22Rv1 (cell line): ENCODE data around the gene REG1B.

Experiments
- H3K27ac ChIP-seq: fragments of 450-650 bp; 2 replicates; pipeline ENCODE4 v1.5.1; 2017
- ZFX ChIP-seq: fragments of 450-650 bp; IDR thresholded peaks from 2 replicates; pipeline ENCODE4 v1.6.1; 2017; ENCODE audit warnings: antibody characterized with exemption, borderline replicate concordance
- TF ChIP-seq, protein P1 (sequence below): fragments of 450-650 bp; IDR thresholded peaks from 2 replicates; pipeline ENCODE4 v1.5.1; 2017; ENCODE audit warnings: mild to moderate bottlenecking

Gene REG1B

DNA sequence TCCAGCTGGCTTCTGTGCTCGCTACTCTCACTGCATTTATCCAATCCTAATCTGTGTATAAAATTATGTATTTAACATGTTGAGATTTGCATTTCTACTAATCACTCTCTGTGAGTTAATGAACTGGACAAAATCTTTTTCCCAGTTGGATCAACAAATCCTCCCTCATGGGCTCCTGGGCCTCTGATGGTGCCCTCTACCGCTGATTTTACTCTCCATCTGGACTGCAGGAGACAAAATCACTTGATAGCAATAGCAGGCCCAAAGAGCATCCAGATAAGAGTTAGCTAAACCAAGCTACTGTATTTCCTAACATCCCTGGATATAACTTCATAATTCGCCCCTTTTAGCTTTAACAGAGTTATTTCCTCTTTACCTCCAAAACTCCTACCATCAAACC lies 47.8 kb downstream of the REG1B start:
- no peak overlapping the region for H3K27ac ChIP-seq
- TF ChIP-seq ZFX, result no peak
- TF ChIP-seq, protein P1, sequence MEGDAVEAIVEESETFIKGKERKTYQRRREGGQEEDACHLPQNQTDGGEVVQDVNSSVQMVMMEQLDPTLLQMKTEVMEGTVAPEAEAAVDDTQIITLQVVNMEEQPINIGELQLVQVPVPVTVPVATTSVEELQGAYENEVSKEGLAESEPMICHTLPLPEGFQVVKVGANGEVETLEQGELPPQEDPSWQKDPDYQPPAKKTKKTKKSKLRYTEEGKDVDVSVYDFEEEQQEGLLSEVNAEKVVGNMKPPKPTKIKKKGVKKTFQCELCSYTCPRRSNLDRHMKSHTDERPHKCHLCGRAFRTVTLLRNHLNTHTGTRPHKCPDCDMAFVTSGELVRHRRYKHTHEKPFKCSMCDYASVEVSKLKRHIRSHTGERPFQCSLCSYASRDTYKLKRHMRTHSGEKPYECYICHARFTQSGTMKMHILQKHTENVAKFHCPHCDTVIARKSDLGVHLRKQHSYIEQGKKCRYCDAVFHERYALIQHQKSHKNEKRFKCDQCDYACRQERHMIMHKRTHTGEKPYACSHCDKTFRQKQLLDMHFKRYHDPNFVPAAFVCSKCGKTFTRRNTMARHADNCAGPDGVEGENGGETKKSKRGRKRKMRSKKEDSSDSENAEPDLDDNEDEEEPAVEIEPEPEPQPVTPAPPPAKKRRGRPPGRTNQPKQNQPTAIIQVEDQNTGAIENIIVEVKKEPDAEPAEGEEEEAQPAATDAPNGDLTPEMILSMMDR, result no peak
